Measurements from ENCODE around the gene CHFR. TPM values are rescaled to one million over a fixed set of nuclear protein-coding genes. Genes with fewer than 3 reads are reported as not detected.

Gene CHFR
- total RNA-seq, 1 experiment from 2014 or later = 53.3 TPM

- Histone ChIP-seq H3K27ac (ENCODE audit: insufficient read length, low read depth, low read length) (no peak overlapping the region), H2BK120ac (ENCODE audit: low read depth, low read length, poor library complexity, severe bottlenecking) (no peak overlapping the region), H3K79me1 (ENCODE audit: insufficient read depth, low read depth, low read length, poor library complexity, severe bottlenecking) (no peaks in the 10 kb centered on the region), H2AK5ac (ENCODE audit: insufficient read length, low read length) (no peak overlapping the region), H4K5ac (ENCODE audit: insufficient read length, low read depth, low read length) (no peak overlapping the region), H3K4me2 (ENCODE audit: insufficient read depth, insufficient read length, low read length) (no peak overlapping the region), H2BK12ac (ENCODE audit: insufficient read length, low read depth, low read length) (no peak overlapping the region), H3K4me1 (ENCODE audit: insufficient read depth, low read length) (no peaks in the 10 kb centered on the region), H3K27me3 (ENCODE audit: insufficient read depth, low read length) (no peaks in the 10 kb centered on the region), H2AFZ (ENCODE audit: low read length) (no peak overlapping the region), H3K9ac (ENCODE audit: extremely low read depth, insufficient read length, low read length) (no peak overlapping the region), H3K14ac (ENCODE audit: insufficient read depth, low read length) (no peak overlapping the region), H2BK5ac (ENCODE audit: insufficient read length, low read length) (no peak overlapping the region), H2BK15ac (ENCODE audit: low read depth, low read length) (no peak overlapping the region), H3K23me2 (ENCODE audit: insufficient read length, low read depth, low read length, poor library complexity, severe bottlenecking) (no peaks in the 10 kb centered on the region), H3K18ac (ENCODE audit: insufficient read length, low read depth, low read length) (no peak overlapping the region), H2BK20ac (ENCODE audit: low read depth, low read length, poor library complexity, severe bottlenecking) (no peak overlapping the region), H3K56ac (ENCODE audit: insufficient read length, low read depth, low read length) (no peak overlapping the region), H3K4ac (ENCODE audit: low read depth, low read length) (no peak overlapping the region), H4K20me1 (ENCODE audit: control insufficient read depth, insufficient read depth, insufficient read length) (no peaks in the 10 kb centered on the region), H3K79me2 (ENCODE audit: insufficient read depth, low read length) (no peaks in the 10 kb centered on the region), H4K8ac (replicated peaks; ENCODE audit: insufficient read length, low read depth, low read length) (no peak overlapping the region), H3T11ph (ENCODE audit: low read length) (no peak overlapping the region), H4K91ac (ENCODE audit: insufficient read length, low read depth, low read length) (no peak overlapping the region), H3K9me3 (ENCODE audit: control insufficient read depth, low read depth, low read length) (peaks cover 79% of the 10 kb centered on the region), H3K23ac (ENCODE audit: insufficient read length, low read depth, low read length) (no peak overlapping the region)
- peaks cover 14% of the 10 kb centered on the region for H3K27me3 Mint-ChIP-seq (ENCODE audit: low read depth)
- H3K9me3 Mint-ChIP-seq = peaks cover 90 to 97% of the 10 kb centered on the region in 2 experiments
- H3K27ac Mint-ChIP-seq = no peak overlapping the region
- H3K36me3 Mint-ChIP-seq (ENCODE audit: insufficient read depth in 1 of 3, low read depth in 3 of 3) = peaks cover 33 to 61% (median 50%) of the 10 kb centered on the region in 3 experiments
- H3K4me1 Mint-ChIP-seq = no peaks in the 10 kb centered on the region
- no peak overlapping the region for H3K4me3 Mint-ChIP-seq
- peak; percentile 61 for TF ChIP-seq CTCF (conservative IDR thresholded peaks at IDR 0.05)
- no CpG with 5 or more reads among the region's 9 CpGs for WGBS (ENCODE audit: extremely low coverage, insufficient read length, low lambda C conversion rate)
- no peak for DNase-seq
Observed at GRCh38 chr12:132921685-132922084, 34.3 kb upstream of the CHFR start.

Measured in H9 (cell line).